HL-60/S4 treated with retinoic acid at 250 ng/mL for 4 days and 3 days (cell line): ENCODE results near the gene CEP70.
"Not testable (repeated sequence)": the region's sequence is repeated elsewhere in the genome, so short reads cannot be mapped to it uniquely, and the experiment has no call there.

ENCODE experiments used
- in situ Hi-C: fragments of 300-500 bp; cut with MboI; formaldehyde crosslinking; loops from 2 replicates; pipeline ENCODE4 v1.7.0; 2022; ENCODE audit warnings: low sequenced_read_pairs

Gene CEP70

GRCh38 chr3:138594150-138594934, at the start of gene CEP70:
TSS of gene CEP70 (minus strand) at chr3:138594260. CDS start at chr3:138572927, 21,333 bp downstream.
- in situ Hi-C loops: loop anchor here (10.0 kb wide), 1 partner anchor 330 kb away; no protein-coding TSS in a partner anchor

- in situ Hi-C loops: no loop called here
Measured at GRCh38 chr3:138642927-138643253, 48.8 kb upstream of the CEP70 start.

GRCh38 chr3:138642226-138642926, 48.3 kb upstream of the CEP70 start:
- in situ Hi-C loops: no loop called here

- in situ Hi-C loops: no loop called here
Measured at GRCh38 chr3:138640537-138640936, 46.5 kb upstream of the CEP70 start.

GRCh38 chr3:138638641-138639040, 44.6 kb upstream of the CEP70 start:
- in situ Hi-C loops: no loop called here

GRCh38 chr3:138629526-138629925, 35.5 kb upstream of the CEP70 start:
- in situ Hi-C loops: no loop called here

GRCh38 chr3:138625707-138626365, 31.8 kb upstream of the CEP70 start:
- in situ Hi-C loops: no loop called here

GRCh38 chr3:138624518-138624917, 30.5 kb upstream of the CEP70 start:
- in situ Hi-C loops: no loop called here

GRCh38 chr3:138620431-138620830, 26.4 kb upstream of the CEP70 start:
- in situ Hi-C loops: no loop called here

GRCh38 chr3:138615462-138615861, 21.4 kb upstream of the CEP70 start:
- in situ Hi-C loops: no loop called here

- in situ Hi-C loops: no loop called here
Measured at GRCh38 chr3:138609898-138610266, 15.8 kb upstream of the CEP70 start.

GRCh38 chr3:138608322-138609135, 14.5 kb upstream of the CEP70 start, which contains the start of gene FAIM:
TSS of gene FAIM (plus strand) at chr3:138608771. CDS start at chr3:138619727, 10,956 bp downstream.
- in situ Hi-C loops: no loop called here

GRCh38 chr3:138604106-138604595, 10.1 kb upstream of the CEP70 start:
- in situ Hi-C loops: not testable (repeated sequence)

- in situ Hi-C loops: not testable (repeated sequence)
Measured at GRCh38 chr3:138601661-138602060, 7.6 kb upstream of the CEP70 start.

GRCh38 chr3:138600100-138600745, 6.2 kb upstream of the CEP70 start:
- in situ Hi-C loops: no loop called here

- in situ Hi-C loops: loop anchor here (10.0 kb wide), 1 partner anchor 326 kb away; no protein-coding TSS in a partner anchor
Measured at GRCh38 chr3:138598534-138598933, 4.5 kb upstream of the CEP70 start.

GRCh38 chr3:138597186-138597976, 3.3 kb upstream of the CEP70 start:
- in situ Hi-C loops: loop anchor here (10.0 kb wide), 1 partner anchor 327 kb away; no protein-coding TSS in a partner anchor

- in situ Hi-C loops: loop anchor here (10.0 kb wide), 1 partner anchor 330 kb away; no protein-coding TSS in a partner anchor
Measured at GRCh38 chr3:138594935-138595610, 1.0 kb upstream of the CEP70 start.
